Neural progenitor cell (in vitro differentiated cells): ENCODE results near the gene LRRC8E.

ENCODE experiments used
- CTCF ChIP-seq: fragments of 200-600 bp; sonication (generic); IDR thresholded peaks from 2 replicates; pipeline ENCODE4 v1.5.1; 2017; ENCODE audit warnings: antibody characterized with exemption, mild to moderate bottlenecking
- EZH2 ChIP-seq: fragments of 200-600 bp; sonication (generic); IDR thresholded peaks from 2 replicates; pipeline ENCODE4 v1.6.1; 2017; ENCODE audit warnings: antibody characterized with exemption, mild to moderate bottlenecking, moderate library complexity
- EZH2phosphoT487 ChIP-seq: fragments of 200-600 bp; sonication (generic); IDR thresholded peaks from 2 replicates; pipeline ENCODE4 v1.6.1; 2017; ENCODE audit warnings: antibody characterized with exemption

- TF ChIP-seq CTCF (no peak), EZH2phosphoT487 (no peak), EZH2 (no peak)
These were observed 9.1 kb upstream of the LRRC8E start for GRCh38 chr19:7879111-7879807.
